ENCODE measurements around the gene CDH13. TPM values are rescaled to one million over a fixed set of nuclear protein-coding genes. Genes with fewer than 3 reads are reported as not detected.

Gene CDH13
- total RNA-seq, 4 donors from 2014 or later: 3.4 to 14.8 (median 6.5) TPM

- 60 to 65% methylated on average over 9 of the region's 9 CpGs for WGBS, 2 donors
- TF ChIP-seq CTCF (IDR thresholded peaks at IDR 0.05) (no peak), POLR2A (IDR thresholded peaks at IDR 0.05) (no peak)
- Histone ChIP-seq H3K27me3 (no peaks in the 10 kb centered on the region), H3K36me3 (no peaks in the 10 kb centered on the region), H3K9me3 (no peaks in the 10 kb centered on the region), H3K27ac (no peak overlapping the region), H3K4me1 (no peaks in the 10 kb centered on the region), H3K4me3 (replicated peaks in 1 of 3) (no peak overlapping the region)
- intact Hi-C loops (cut with DNase I): no loop called here
- no peak for DNase-seq
Measured at GRCh38 chr16:83842756-83843507, 1216.2 kb downstream of the CDH13 start.

GRCh38 chr16:83843657-83844056, 1216.9 kb downstream of the CDH13 start:
- DNase-seq: no peak
- intact Hi-C loops (cut with DNase I): no loop called here
- no peaks in the 10 kb centered on the region for H3K36me3 ChIP-seq
- 76% methylated on average over 10 of the region's 10 CpGs for WGBS, 2 donors
- no peak overlapping the region for H3K4me3 ChIP-seq (replicated peaks in 1 of 3)
- H3K27ac ChIP-seq: no peak overlapping the region
- no peak for TF ChIP-seq POLR2A (IDR thresholded peaks at IDR 0.05)
- TF ChIP-seq CTCF (IDR thresholded peaks at IDR 0.05): no peak
- H3K9me3 ChIP-seq: no peaks in the 10 kb centered on the region
- no peaks in the 10 kb centered on the region for H3K27me3 ChIP-seq
- H3K4me1 ChIP-seq: no peaks in the 10 kb centered on the region

GRCh38 chr16:83845263-83845662, 1218.5 kb downstream of the CDH13 start:
- WGBS, 2 donors: 97 to 98% methylated on average over 8 of the region's 8 CpGs
- TF ChIP-seq CTCF (IDR thresholded peaks at IDR 0.05) (no peak), POLR2A (IDR thresholded peaks at IDR 0.05) (no peak)
- H3K9me3 ChIP-seq: no peaks in the 10 kb centered on the region
- no peaks in the 10 kb centered on the region for H3K27me3 ChIP-seq
- H3K36me3 ChIP-seq: no peaks in the 10 kb centered on the region
- intact Hi-C loops (cut with DNase I): no loop called here
- H3K4me3 ChIP-seq (replicated peaks in 1 of 3): no peak overlapping the region
- H3K4me1 ChIP-seq: no peaks in the 10 kb centered on the region
- H3K27ac ChIP-seq: no peak overlapping the region
- no peak for DNase-seq

- intact Hi-C loops (cut with DNase I): no loop called here
- no peak for DNase-seq
- no peaks in the 10 kb centered on the region for H3K27me3 ChIP-seq
- no peaks in the 10 kb centered on the region for H3K4me1 ChIP-seq
- H3K4me3 ChIP-seq (replicated peaks in 1 of 3): no peak overlapping the region
- no peaks in the 10 kb centered on the region for H3K9me3 ChIP-seq
- no peaks in the 10 kb centered on the region for H3K36me3 ChIP-seq
- no peak for TF ChIP-seq POLR2A (IDR thresholded peaks at IDR 0.05)
- TF ChIP-seq CTCF (IDR thresholded peaks at IDR 0.05): no peak
- 67 to 73% methylated on average over 14 of the region's 14 CpGs for WGBS, 2 donors
- H3K27ac ChIP-seq: no peak overlapping the region
Measured at GRCh38 chr16:83847371-83848225, 1220.8 kb downstream of the CDH13 start.

- DNase-seq: no peak
- no peaks in the 10 kb centered on the region for H3K9me3 ChIP-seq
- intact Hi-C loops (cut with DNase I): no loop called here
- H3K27ac ChIP-seq: no peak overlapping the region
- no peak for TF ChIP-seq POLR2A (IDR thresholded peaks at IDR 0.05)
- TF ChIP-seq CTCF (IDR thresholded peaks at IDR 0.05): no peak
- no peaks in the 10 kb centered on the region for H3K36me3 ChIP-seq
- WGBS, 2 donors: 68 to 85% methylated on average over 6 of the region's 6 CpGs
- no peak overlapping the region for H3K4me3 ChIP-seq (replicated peaks in 1 of 3)
- H3K27me3 ChIP-seq: no peaks in the 10 kb centered on the region
- H3K4me1 ChIP-seq: no peaks in the 10 kb centered on the region
Measured at GRCh38 chr16:83849421-83849820, 1222.7 kb downstream of the CDH13 start.

All from thyroid gland (tissue), 4 donors.